NCI-H128 (cell line): ENCODE results near the gene EFCAB8.
"Not testable (repeated sequence)": the region's sequence is repeated elsewhere in the genome, so short reads cannot be mapped to it uniquely, and the experiment has no call there.

Source experiments
- DNase-seq: peaks from one replicate; lab custom pipeline; 2025; ENCODE audit not compliant: unreplicated experiment; lab: John Stamatoyannopoulos, UW

Gene EFCAB8

GRCh38 chr20:32839982-32840285, 18.8 kb upstream of the EFCAB8 start:
- no peak for DNase-seq

GRCh38 chr20:32841174-32841573, 17.5 kb upstream of the EFCAB8 start:
- DNase-seq, result no peak

GRCh38 chr20:32841632-32842031, 17.1 kb upstream of the EFCAB8 start:
- DNase-seq, result no peak

GRCh38 chr20:32842688-32843524, 15.8 kb upstream of the EFCAB8 start:
- DNase-seq, result no peak

GRCh38 chr20:32845786-32846185, 12.9 kb upstream of the EFCAB8 start:
- no peak for DNase-seq

GRCh38 chr20:32846852-32847251, 11.9 kb upstream of the EFCAB8 start:
- no peak for DNase-seq

- DNase-seq, result no peak
These were observed 10.8 kb upstream of the EFCAB8 start for GRCh38 chr20:32847964-32848363.

GRCh38 chr20:32848846-32849245, 9.9 kb upstream of the EFCAB8 start:
- DNase-seq, result no peak

- no peak for DNase-seq
These were observed 9.1 kb upstream of the EFCAB8 start for GRCh38 chr20:32849577-32849976.

- DNase-seq, result no peak
These were observed 3.3 kb upstream of the EFCAB8 start for GRCh38 chr20:32855387-32855786.

GRCh38 chr20:32858189-32858588, 534 bp upstream of the EFCAB8 start:
- no peak for DNase-seq

- no peak for DNase-seq
These were observed 2.7 kb downstream of the EFCAB8 start for GRCh38 chr20:32861446-32861845.

GRCh38 chr20:32869562-32869961, 10.8 kb downstream of the EFCAB8 start:
- DNase-seq, result no peak

GRCh38 chr20:32870526-32870925, 11.8 kb downstream of the EFCAB8 start:
- DNase-seq, result not testable (repeated sequence)

- DNase-seq, result no peak
These were observed 12.3 kb downstream of the EFCAB8 start for GRCh38 chr20:32870985-32871384.

- DNase-seq, result no peak
These were observed 13.0 kb downstream of the EFCAB8 start for GRCh38 chr20:32871627-32872160.

- DNase-seq, result no peak
These were observed 13.5 kb downstream of the EFCAB8 start for GRCh38 chr20:32872266-32872665.

- DNase-seq, result no peak
These were observed 16.9 kb downstream of the EFCAB8 start for GRCh38 chr20:32875673-32876072.

GRCh38 chr20:32877507-32877906, 18.8 kb downstream of the EFCAB8 start:
- no peak for DNase-seq

GRCh38 chr20:32878820-32879219, 20.1 kb downstream of the EFCAB8 start:
- no peak for DNase-seq

- no peak for DNase-seq
These were observed 20.8 kb downstream of the EFCAB8 start for GRCh38 chr20:32879538-32879937.

- DNase-seq, result no peak
These were observed 21.9 kb downstream of the EFCAB8 start for GRCh38 chr20:32880635-32881034.

GRCh38 chr20:32883081-32883480, 24.4 kb downstream of the EFCAB8 start:
- no peak for DNase-seq
